T-helper 1 cell treated with Interleukin-12 subunit alpha and Interleukin-12 subunit beta and Interleukin-4 antibody, amounts not matched to agents 30 ng/mL and 1 ng/mL, for 36 hours (primary cell): ENCODE data around the gene CDK5R1. TPM values are rescaled to one million over a fixed set of nuclear protein-coding genes. Genes with fewer than 3 reads are reported as not detected.

Experiments
- intact Hi-C: fragments of 100-400 bp; cut with micrococcal nuclease; formaldehyde crosslinking; loops from one replicate; pipeline ENCODE4 v1.15.1; 2024
- total RNA-seq: library from RNA; stranded (reverse); gene quantifications from 2 replicates; pipeline ENCODE4 v1.2.3, GENCODE V29; 2022

Gene CDK5R1
- total RNA-seq, 1 donor from 2014 or later: 3.9 TPM

DNA sequence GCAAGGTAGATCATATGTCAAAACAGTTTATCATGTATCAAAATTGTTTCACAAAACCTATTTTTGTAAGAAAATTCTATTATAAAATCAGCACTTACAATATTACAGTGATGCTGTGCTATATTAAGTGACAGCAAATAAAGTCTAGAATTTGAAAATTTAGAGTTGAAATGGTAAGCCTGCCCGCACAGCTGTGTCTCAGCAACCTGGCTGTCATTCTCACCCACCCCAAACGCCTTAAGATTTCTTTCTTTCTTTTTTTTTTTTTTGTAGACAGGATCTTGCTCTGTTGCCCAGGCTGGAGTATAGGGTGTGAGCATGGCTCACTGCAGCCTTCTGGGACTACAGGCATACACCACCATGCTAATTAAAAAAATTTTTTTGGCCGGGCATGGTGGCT, 26.8 kb downstream of the CDK5R1 start:
- intact Hi-C loops: no loop called here

DNA sequence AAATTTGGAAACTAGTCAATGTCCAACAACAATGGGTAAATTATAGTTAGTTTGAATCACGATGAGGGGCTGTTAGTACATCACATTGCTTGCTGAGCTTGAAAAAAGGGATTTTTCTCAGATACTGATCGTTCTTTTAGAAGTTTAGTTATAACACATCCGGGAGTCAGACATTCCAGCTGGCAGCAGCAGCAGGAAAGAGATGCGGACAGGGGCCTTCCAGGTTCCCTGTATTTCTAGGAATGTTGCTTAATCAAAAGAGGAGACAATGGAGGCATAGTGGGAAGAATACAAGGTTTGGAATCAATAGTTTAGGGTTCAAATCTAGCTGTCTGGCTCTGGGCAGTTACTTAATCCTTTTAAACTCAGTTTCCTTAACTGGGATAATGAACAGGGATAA, 27.8 kb downstream of the CDK5R1 start:
- intact Hi-C loops: no loop called here

DNA sequence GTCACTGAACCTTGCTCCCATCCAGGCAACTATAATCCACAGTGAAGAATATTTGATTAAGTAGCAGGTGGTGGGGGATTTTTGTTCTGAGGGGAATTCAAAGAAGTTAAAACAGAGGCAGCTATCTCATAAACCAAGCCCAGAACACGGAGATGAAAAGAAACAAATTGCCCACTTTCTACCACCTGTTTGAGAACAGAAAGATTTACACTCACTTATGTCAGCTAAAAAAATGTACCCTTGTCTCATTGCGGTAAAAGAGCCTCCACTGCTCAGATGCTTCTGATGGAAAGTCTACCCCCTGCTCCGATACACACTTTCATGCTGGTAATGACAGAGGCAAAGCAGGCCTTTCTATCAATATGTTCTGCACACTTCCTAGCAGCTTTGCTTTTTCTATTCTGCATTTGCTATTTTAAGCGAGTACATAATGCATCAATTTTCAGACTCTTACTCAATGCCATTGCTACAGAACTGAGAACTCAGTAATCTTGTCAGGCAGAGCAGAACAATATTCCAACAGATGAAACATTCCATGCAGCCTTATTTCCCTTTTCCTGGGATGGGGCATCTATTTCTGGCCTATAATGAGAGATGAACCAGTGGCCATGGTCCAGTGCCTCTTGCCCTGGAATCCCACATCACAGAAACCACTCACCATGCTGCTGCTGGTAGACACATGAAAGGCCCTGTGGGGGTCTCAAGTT, 29.0 kb downstream of the CDK5R1 start:
- intact Hi-C loops: no loop called here

GRCh38 chr17:32516450-32516849, 29.7 kb downstream of the CDK5R1 start:
- intact Hi-C loops: no loop called here

- intact Hi-C loops: no loop called here
Measured at GRCh38 chr17:32516940-32517701, 30.3 kb downstream of the CDK5R1 start.

DNA sequence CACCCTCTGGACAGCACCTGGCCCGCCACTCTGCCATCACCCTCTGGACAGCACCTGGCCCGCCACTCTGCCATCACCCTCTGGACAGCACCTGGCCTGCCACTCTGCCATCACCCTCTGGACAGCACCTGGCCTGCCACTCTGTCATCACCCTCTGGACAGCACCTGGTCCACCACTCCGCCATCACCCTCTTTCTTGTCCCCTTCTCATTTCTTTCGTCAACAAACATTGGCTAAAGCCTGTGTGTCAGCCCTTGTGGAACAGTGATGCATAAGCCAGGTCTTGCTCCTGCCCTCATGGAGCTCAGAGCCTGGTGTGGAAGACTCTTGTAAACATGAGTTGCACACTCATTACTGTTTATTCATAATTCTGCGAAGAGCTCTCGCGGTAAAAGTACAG, 31.2 kb downstream of the CDK5R1 start:
- intact Hi-C loops: no loop called here

- intact Hi-C loops: no loop called here
Measured at GRCh38 chr17:32518646-32519227, 31.9 kb downstream of the CDK5R1 start.

DNA sequence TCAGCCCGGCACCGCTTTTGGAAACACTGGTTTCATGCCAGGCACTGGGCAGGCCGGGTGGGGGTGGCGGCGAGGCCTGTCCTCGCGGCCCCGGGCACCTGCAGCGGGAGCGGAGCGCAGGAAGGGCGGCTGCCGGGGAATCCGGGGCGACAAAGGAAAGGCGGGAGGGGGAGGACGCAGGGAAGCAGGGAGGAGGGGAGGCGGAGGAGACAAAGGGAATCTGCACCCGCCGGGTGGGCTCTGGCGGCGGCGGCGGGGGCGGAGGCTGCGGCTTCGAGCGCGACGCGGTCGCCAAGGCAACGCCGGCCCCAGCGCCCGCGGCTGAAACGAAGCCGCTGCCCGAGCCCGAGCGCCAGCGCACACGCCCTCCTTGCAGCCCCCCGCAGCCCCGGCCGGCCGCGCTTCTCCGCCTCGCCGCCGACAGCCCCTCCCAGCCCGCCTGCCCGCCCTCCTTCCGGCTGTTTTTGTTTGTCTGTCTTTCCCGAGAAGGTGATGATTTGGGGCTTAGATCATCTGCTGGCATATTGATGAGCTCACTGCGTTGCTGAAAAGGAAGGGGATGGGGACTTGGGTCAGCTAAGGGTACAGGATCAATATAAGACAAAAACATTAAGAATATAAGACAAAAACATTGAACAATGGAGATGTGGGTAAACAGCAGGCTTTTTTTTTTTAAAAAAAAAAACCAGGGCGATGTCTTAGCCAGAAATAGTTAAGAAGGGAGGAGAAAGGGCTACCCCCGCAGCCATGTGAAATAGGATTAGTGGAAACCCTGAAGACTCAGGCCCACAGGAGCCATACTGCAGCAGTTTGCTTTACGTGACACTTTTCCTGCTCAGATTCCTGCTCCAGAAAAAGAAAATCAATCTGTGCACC, 32.7 kb downstream of the CDK5R1 start:
- intact Hi-C loops: loop anchor here (1.0 to 5.0 kb wide), 3 partner anchors 16 to 72 kb away; no protein-coding TSS in a partner anchor

DNA sequence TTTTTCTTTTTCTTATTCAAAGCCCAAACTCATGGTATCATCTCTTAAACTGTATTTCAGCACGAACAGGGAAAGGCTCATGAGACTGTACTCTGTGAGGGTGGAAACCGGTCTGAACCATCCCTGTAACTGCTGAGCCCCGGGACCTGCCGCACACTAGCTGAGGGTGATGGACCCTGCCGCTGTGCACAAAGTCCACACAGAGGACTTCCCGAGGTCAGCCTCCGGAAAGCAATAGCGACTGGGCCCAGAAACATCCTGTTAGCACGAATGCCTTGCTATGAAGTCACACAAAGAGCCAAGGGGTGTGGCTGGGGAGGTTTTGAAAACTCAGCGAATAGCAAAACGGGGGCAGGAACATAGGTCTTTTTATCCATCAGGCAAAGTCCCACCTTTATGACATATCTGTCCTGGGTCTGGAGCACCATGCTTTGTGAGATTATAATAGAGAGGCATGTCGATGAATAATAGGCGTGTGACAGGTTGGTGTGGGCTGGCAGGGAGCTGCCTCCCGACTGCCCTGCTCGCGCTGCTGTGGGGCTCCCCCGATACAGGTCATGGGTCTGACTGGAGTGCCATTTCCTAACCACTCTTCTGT, 33.4 kb downstream of the CDK5R1 start:
- intact Hi-C loops: loop anchor here (1.0 to 5.0 kb wide), 3 partner anchors 17 to 73 kb away; no protein-coding TSS in a partner anchor

DNA sequence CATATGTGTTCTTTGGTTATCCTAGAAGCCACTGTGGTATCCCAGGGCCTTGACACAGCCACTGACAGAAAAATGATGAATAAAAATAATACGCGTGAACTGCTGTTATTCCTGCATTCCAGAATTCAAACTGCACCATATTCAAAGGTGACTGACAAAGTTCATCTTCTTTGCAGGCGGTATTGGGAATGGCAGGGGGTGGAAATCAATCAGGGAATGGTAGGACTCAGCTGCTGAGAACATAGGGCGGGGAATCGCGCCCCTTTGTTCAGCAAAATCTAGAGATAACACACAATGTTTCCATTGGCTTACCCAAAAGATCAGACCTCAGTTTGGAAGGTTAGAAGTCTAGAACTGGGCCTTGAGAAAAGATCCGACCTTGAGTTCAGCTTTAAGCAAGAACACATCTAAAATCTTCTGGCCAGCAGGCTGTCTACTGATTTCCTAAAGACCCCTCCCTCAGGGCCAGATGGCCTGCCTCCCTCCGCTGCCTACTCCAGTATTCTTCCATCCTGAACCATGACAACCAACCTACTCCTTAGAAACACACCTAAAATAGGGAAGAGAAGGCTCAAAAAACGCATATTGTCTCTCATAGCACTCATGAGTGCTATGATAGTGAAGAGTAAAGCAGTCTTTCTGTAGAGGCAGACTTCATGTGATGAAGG, 34.1 kb downstream of the CDK5R1 start:
- intact Hi-C loops: loop anchor here (1.0 to 5.0 kb wide), 3 partner anchors 18 to 74 kb away; no protein-coding TSS in a partner anchor

DNA sequence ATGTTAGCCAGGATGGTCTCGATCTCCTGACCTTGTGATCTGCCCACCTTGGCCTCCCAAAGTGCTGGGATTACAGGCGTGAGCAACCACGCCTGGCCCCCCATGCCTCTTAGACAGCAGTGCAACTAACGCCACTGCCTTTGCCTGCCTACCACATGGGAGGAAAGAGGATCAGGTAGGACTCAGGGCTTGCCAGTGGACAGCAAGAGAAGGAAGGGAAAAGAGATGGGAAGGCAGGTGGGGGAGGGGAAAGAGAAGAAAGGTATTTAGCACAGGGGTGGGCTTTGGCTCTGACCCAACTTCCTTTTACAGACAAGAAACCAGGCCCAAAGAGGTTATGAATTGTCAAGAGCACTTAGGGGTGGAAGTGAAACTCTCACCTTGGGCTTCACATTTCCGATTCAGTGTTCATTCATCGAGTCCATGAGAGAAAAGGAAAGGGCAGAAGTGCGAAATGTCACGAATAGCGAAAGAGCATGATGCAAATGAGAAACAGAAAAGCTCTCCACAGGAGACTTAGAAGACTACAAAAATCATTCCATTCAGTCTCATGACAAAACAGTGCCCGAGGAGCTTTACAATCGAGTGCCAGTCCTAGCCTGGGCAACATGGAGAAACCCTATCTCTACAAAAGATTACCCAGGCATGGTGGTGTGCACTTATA, 36.4 kb downstream of the CDK5R1 start:
- intact Hi-C loops: loop anchor here (1.0 to 5.0 kb wide), 4 partner anchors 28 to 76 kb away; partner anchors contain the start of gene CDK5R1

DNA sequence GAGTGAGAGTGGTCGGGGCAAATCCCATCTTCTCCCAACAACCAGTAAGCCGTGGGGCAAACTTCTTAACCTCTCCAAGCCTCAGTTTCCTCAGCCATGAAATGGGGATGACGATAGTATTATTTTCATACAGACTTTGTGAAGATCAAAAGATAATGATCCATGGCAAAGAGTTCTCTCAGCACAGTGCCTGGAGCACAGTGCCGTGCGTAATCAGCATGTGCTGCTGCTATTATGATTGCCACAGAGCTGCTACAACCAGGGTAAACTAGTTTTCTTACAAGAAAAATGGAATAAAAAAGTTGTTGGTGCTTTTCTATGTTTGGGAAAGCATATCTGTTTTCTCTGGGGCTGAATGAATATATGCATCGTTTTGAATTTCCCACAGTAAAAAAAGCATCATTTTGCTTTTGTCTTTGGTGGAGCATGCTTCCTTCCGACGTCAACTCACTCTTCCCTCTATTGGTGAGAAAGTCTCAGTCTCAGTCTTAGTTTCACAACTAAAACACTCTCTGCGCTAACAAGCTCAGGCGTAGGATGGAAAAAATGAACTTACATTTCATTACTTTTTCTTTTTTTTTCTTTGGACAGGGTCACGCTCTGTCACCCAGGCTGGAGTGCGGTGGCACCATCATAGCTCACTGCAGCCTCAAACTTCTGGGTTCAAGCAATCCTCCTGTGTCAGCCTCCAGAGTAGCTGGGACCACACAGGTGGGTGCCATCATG, 37.2 kb downstream of the CDK5R1 start:
- intact Hi-C loops: loop anchor here (1.0 to 5.0 kb wide), 5 partner anchors 21 to 77 kb away; partner anchors contain the start of gene CDK5R1

DNA sequence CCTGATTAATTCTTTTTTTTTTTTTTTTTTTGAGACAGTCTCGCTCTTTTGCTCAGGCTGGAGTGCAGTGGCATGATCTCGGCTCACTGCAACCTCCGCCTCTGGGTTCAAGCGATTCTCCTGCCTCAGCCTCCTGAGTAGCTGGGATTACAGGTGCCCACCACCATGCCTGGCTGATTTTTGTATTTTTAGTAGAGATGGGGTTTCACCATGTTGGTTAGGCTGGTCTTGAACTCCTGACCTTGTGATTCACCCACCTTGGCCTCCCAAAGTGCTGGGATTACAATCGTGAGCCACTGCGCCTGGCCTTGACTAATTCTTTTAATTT, 37.7 kb downstream of the CDK5R1 start:
- intact Hi-C loops: loop anchor here (1.0 to 5.0 kb wide), 2 partner anchors 21 to 77 kb away; no protein-coding TSS in a partner anchor

DNA sequence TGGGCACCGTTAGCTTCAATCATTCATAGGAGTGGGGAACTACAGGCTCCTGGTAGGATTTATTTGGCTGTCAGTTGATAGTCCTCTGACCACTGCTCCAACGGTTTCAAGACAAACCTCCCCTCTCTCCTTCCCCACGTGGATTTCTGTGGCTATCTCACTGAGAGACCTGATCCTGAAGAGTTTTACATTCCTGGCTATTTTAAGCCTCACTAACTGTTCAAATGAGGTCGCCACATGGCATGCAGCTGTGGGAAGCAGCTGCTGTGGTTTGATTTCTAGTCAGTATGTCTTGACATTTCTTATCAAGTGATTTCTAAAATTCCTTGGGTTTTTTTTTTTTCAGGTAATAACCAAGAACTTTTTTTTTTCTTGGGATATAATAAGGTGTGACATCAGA, 38.3 kb downstream of the CDK5R1 start:
- intact Hi-C loops: no loop called here

DNA sequence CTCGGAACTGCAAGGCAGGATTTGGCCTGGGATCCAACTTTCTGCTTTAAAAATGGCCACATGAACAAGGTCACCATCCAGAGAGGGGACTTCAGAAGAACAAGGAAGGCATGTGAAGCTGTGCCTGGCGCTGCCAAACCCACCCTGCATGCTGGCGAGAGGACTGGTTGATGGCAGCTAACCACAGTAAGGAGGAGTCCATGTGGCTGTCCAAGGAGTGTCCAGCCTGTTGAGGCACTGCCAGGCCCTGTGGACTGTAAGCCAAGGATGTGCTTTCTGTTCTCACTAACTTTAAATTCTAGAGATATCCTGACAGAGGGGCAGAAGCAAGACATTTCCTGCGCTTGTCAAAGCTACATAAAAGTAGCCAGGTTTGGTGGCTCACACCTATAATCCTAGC, 40.4 kb downstream of the CDK5R1 start:
- intact Hi-C loops: no loop called here

DNA sequence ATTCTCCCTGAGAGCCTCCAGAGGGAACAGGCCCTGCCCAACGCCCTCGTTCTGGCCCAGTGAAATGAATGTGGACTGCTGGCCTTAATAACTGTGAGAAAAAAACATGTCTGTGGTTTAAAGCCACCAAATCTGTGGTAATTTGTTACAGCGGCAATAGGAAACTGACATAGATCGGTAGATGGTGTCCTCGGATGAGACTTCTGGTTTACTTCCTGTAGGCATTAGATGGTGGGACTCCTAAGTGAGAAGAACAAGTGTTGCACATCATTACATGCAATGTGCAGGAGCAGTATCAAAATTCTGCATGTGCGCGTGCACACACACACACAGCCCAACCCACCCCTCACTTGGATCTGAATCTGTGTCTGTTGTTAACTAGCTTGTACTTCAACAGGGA, 42.0 kb downstream of the CDK5R1 start:
- intact Hi-C loops: no loop called here

- intact Hi-C loops: no loop called here
Measured at GRCh38 chr17:32529604-32530003, 42.8 kb downstream of the CDK5R1 start.

GRCh38 chr17:32533296-32533695, 46.5 kb downstream of the CDK5R1 start:
- intact Hi-C loops: no loop called here
